HEK293 (cell line): Measurements from ENCODE around the gene CAPN8.

Experiments
- KLF7 ChIP-seq: fragments of 450-650 bp; formaldehyde crosslinking; IDR thresholded peaks from 2 replicates; pipeline ENCODE4 v1.5.1; 2016; ENCODE audit warnings: missing biosample characterization, missing genetic modification characterization, borderline replicate concordance
- MYNN ChIP-seq: fragments of 450-650 bp; formaldehyde crosslinking; IDR thresholded peaks from 2 replicates; pipeline ENCODE4 v1.5.1; 2016; ENCODE audit warnings: missing biosample characterization, missing genetic modification characterization, borderline replicate concordance
- OVOL3 ChIP-seq: fragments of 450-650 bp; formaldehyde crosslinking; IDR thresholded peaks from 2 replicates; pipeline ENCODE4 v1.5.1; 2016; ENCODE audit warnings: missing biosample characterization, missing genetic modification characterization
- ZBTB8A ChIP-seq: fragments of 450-650 bp; formaldehyde crosslinking; IDR thresholded peaks from 2 replicates; pipeline ENCODE4 v1.5.1; 2016; ENCODE audit warnings: missing biosample characterization, missing genetic modification characterization
- ZFP41 ChIP-seq: fragments of 450-650 bp; formaldehyde crosslinking; IDR thresholded peaks from 2 replicates; pipeline ENCODE4 v1.5.1; 2016; ENCODE audit warnings: missing biosample characterization, missing genetic modification characterization, borderline replicate concordance
- ZNF169 ChIP-seq: fragments of 450-650 bp; formaldehyde crosslinking; IDR thresholded peaks from 2 replicates; pipeline ENCODE4 v1.5.1; 2016; ENCODE audit warnings: missing biosample characterization, missing genetic modification characterization
- ZNF174 ChIP-seq: fragments of 450-650 bp; formaldehyde crosslinking; IDR thresholded peaks from 2 replicates; pipeline ENCODE4 v1.5.0; 2017; ENCODE audit warnings: missing biosample characterization, mild to moderate bottlenecking, missing genetic modification characterization
- ZNF175 ChIP-seq: fragments of 450-650 bp; formaldehyde crosslinking; IDR thresholded peaks from 2 replicates; pipeline ENCODE4 v1.5.1; 2016; ENCODE audit warnings: missing biosample characterization, missing genetic modification characterization
- ZNF19 ChIP-seq: fragments of 450-650 bp; formaldehyde crosslinking; IDR thresholded peaks from 2 replicates; pipeline ENCODE4; 2016; ENCODE audit warnings: missing biosample characterization, missing genetic modification characterization, low read depth
- ZNF239 ChIP-seq: fragments of 450-650 bp; formaldehyde crosslinking; IDR thresholded peaks from 2 replicates; pipeline ENCODE4 v1.5.1; 2016; ENCODE audit warnings: missing biosample characterization, missing genetic modification characterization
- ZNF335 ChIP-seq: fragments of 450-650 bp; formaldehyde crosslinking; conservative IDR thresholded peaks from 2 replicates; pipeline ENCODE4 v1.5.1; 2016; ENCODE audit warnings: missing biosample characterization, missing genetic modification characterization
- ZNF366 ChIP-seq: fragments of 450-650 bp; formaldehyde crosslinking; conservative IDR thresholded peaks from 2 replicates; pipeline ENCODE4 v1.5.1; 2016; ENCODE audit warnings: missing biosample characterization, missing genetic modification characterization
- ZNF433 ChIP-seq: fragments of 450-650 bp; formaldehyde crosslinking; IDR thresholded peaks from 2 replicates; pipeline ENCODE4 v1.5.1; 2016; ENCODE audit warnings: missing biosample characterization, missing genetic modification characterization, low read depth
- ZNF514 ChIP-seq: fragments of 450-650 bp; formaldehyde crosslinking; IDR thresholded peaks from 2 replicates; pipeline ENCODE4 v1.5.1; 2016; ENCODE audit warnings: missing biosample characterization, missing genetic modification characterization
- ZNF549 ChIP-seq: fragments of 450-650 bp; IDR thresholded peaks from 2 replicates; pipeline ENCODE4 v1.5.1; 2018; ENCODE audit warnings: missing biosample characterization, missing genetic modification characterization, mild to moderate bottlenecking, inconsistent platforms, moderate library complexity
- ZNF600 ChIP-seq: fragments of 450-650 bp; formaldehyde crosslinking; IDR thresholded peaks from 2 replicates; pipeline ENCODE4 v1.5.1; 2016; ENCODE audit warnings: missing biosample characterization, missing genetic modification characterization
- TF ChIP-seq, protein P1 (sequence below): fragments of 450-650 bp; formaldehyde crosslinking; IDR thresholded peaks from 2 replicates; pipeline ENCODE4 v1.5.1; 2016; ENCODE audit warnings: missing biosample characterization, missing genetic modification characterization
- TF ChIP-seq, protein P2 (sequence below): fragments of 450-650 bp; formaldehyde crosslinking; IDR thresholded peaks from 2 replicates; pipeline ENCODE4 v1.5.1; 2016; ENCODE audit warnings: missing biosample characterization, missing genetic modification characterization
- TF ChIP-seq, protein P3 (sequence below): IDR thresholded peaks from 2 replicates; pipeline ENCODE4 v1.6.1; 2011; ENCODE audit warnings: mild to moderate bottlenecking, low read depth, low read length, borderline replicate concordance
- TF ChIP-seq, protein P4 (sequence below): sonication (generic); formaldehyde crosslinking; IDR thresholded peaks from 2 replicates; pipeline ENCODE4 v1.8.1; 2022; ENCODE audit warnings: mild to moderate bottlenecking, moderate library complexity, missing genetic modification reagents
- TF ChIP-seq, protein P5 (sequence below): fragments of 450-650 bp; formaldehyde crosslinking; IDR thresholded peaks from 2 replicates; pipeline ENCODE4; 2016; ENCODE audit warnings: missing biosample characterization, missing genetic modification characterization
- TF ChIP-seq, protein P6 (sequence below): fragments of 450-650 bp; formaldehyde crosslinking; IDR thresholded peaks from 2 replicates; pipeline ENCODE4 v1.5.1; 2016; ENCODE audit warnings: missing biosample characterization, missing genetic modification characterization
- TF ChIP-seq, protein P7 (sequence below): fragments of 450-650 bp; formaldehyde crosslinking; IDR thresholded peaks from 2 replicates; pipeline ENCODE4 v1.5.1; 2016; ENCODE audit warnings: missing biosample characterization, missing genetic modification characterization
- TF ChIP-seq, protein P8 (sequence below): fragments of 450-650 bp; formaldehyde crosslinking; IDR thresholded peaks from 2 replicates; pipeline ENCODE4 v1.5.1; 2016; ENCODE audit warnings: missing biosample characterization, missing genetic modification characterization
- TF ChIP-seq, protein P9 (sequence below): fragments of 450-650 bp; formaldehyde crosslinking; IDR thresholded peaks from 2 replicates; pipeline ENCODE4 v1.5.1; 2017; ENCODE audit warnings: missing biosample characterization, missing genetic modification characterization

The CAPN8 gene

DNA sequence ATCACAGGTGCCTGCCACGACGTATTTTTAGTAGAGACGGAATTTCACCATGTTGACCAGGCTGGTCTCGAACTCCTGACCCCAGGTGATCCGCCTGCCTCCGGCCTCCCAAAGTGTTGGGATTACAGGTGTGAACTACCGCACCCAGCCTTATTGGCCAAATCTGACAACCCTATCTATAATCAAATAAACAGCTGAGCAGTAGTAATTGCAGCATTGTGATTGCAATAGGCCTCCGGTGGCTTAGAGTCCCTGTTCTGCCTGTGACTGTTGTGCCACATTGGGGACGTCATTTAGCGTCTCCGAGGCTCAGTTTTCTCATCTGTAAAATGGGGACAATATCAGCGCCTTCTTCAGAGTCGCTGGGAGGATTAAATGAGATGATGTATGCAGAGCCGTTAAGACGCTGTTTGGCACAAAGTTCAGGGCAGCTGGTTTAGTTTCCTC is 46.3 kb upstream of the CAPN8 start (continued):
- TF ChIP-seq ZBTB8A (tag by site-specific recombination), result peak; percentile 16; the same call in 1 of the 2 replicates
- TF ChIP-seq ZNF174 (tag by site-specific recombination), result no peak
- no peak for TF ChIP-seq ZNF19 (tag by site-specific recombination)
- peak; percentile 91 for TF ChIP-seq ZNF239
- TF ChIP-seq, protein P1, sequence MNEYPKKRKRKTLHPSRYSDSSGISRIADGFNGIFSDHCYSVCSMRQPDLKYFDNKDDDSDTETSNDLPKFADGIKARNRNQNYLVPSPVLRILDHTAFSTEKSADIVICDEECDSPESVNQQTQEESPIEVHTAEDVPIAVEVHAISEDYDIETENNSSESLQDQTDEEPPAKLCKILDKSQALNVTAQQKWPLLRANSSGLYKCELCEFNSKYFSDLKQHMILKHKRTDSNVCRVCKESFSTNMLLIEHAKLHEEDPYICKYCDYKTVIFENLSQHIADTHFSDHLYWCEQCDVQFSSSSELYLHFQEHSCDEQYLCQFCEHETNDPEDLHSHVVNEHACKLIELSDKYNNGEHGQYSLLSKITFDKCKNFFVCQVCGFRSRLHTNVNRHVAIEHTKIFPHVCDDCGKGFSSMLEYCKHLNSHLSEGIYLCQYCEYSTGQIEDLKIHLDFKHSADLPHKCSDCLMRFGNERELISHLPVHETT (tag by site-specific recombination), result peak; percentile 92
- TF ChIP-seq KLF7 (tag by site-specific recombination), result no peak
- TF ChIP-seq ZNF175 (tag by site-specific recombination), result no peak
- TF ChIP-seq MYNN (tag by site-specific recombination), result no peak
- no peak; the same call in 1 of the 2 replicates for TF ChIP-seq OVOL3 (tag by site-specific recombination)
- TF ChIP-seq, protein P2, sequence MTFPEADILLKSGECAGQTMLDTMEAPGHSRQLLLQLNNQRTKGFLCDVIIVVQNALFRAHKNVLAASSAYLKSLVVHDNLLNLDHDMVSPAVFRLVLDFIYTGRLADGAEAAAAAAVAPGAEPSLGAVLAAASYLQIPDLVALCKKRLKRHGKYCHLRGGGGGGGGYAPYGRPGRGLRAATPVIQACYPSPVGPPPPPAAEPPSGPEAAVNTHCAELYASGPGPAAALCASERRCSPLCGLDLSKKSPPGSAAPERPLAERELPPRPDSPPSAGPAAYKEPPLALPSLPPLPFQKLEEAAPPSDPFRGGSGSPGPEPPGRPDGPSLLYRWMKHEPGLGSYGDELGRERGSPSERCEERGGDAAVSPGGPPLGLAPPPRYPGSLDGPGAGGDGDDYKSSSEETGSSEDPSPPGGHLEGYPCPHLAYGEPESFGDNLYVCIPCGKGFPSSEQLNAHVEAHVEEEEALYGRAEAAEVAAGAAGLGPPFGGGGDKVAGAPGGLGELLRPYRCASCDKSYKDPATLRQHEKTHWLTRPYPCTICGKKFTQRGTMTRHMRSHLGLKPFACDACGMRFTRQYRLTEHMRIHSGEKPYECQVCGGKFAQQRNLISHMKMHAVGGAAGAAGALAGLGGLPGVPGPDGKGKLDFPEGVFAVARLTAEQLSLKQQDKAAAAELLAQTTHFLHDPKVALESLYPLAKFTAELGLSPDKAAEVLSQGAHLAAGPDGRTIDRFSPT (tag by site-specific recombination), result no peak
- TF ChIP-seq ZNF366 (tag by site-specific recombination), result no peak
- no peak for TF ChIP-seq ZNF335
- TF ChIP-seq, protein P3, sequence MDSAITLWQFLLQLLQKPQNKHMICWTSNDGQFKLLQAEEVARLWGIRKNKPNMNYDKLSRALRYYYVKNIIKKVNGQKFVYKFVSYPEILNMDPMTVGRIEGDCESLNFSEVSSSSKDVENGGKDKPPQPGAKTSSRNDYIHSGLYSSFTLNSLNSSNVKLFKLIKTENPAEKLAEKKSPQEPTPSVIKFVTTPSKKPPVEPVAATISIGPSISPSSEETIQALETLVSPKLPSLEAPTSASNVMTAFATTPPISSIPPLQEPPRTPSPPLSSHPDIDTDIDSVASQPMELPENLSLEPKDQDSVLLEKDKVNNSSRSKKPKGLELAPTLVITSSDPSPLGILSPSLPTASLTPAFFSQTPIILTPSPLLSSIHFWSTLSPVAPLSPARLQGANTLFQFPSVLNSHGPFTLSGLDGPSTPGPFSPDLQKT, result no peak
- TF ChIP-seq ZNF433 (tag by site-specific recombination), result no peak
- TF ChIP-seq, protein P4, sequence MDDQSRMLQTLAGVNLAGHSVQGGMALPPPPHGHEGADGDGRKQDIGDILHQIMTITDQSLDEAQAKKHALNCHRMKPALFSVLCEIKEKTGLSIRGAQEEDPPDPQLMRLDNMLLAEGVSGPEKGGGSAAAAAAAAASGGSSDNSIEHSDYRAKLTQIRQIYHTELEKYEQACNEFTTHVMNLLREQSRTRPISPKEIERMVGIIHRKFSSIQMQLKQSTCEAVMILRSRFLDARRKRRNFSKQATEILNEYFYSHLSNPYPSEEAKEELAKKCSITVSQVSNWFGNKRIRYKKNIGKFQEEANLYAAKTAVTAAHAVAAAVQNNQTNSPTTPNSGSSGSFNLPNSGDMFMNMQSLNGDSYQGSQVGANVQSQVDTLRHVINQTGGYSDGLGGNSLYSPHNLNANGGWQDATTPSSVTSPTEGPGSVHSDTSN, result no peak
- TF ChIP-seq ZNF514 (tag by site-specific recombination), result no peak
- TF ChIP-seq, protein P5, sequence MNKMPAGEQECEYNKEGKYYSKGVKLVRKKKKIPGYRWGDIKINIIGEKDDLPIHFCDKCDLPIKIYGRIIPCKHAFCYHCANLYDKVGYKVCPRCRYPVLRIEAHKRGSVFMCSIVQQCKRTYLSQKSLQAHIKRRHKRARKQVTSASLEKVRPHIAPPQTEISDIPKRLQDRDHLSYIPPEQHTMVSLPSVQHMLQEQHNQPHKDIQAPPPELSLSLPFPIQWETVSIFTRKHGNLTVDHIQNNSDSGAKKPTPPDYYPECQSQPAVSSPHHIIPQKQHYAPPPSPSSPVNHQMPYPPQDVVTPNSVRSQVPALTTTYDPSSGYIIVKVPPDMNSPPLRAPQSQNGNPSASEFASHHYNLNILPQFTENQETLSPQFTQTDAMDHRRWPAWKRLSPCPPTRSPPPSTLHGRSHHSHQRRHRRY (tag by site-specific recombination), result no peak
- TF ChIP-seq, protein P6, sequence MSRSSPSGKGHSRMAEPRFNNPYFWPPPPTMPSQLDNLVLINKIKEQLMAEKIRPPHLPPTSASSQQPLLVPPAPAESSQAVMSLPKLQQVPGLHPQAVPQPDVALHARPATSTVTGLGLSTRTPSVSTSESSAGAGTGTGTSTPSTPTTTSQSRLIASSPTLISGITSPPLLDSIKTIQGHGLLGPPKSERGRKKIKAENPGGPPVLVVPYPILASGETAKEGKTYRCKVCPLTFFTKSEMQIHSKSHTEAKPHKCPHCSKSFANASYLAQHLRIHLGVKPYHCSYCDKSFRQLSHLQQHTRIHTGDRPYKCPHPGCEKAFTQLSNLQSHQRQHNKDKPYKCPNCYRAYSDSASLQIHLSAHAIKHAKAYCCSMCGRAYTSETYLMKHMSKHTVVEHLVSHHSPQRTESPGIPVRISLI (tag by site-specific recombination), result no peak
- TF ChIP-seq, protein P7, sequence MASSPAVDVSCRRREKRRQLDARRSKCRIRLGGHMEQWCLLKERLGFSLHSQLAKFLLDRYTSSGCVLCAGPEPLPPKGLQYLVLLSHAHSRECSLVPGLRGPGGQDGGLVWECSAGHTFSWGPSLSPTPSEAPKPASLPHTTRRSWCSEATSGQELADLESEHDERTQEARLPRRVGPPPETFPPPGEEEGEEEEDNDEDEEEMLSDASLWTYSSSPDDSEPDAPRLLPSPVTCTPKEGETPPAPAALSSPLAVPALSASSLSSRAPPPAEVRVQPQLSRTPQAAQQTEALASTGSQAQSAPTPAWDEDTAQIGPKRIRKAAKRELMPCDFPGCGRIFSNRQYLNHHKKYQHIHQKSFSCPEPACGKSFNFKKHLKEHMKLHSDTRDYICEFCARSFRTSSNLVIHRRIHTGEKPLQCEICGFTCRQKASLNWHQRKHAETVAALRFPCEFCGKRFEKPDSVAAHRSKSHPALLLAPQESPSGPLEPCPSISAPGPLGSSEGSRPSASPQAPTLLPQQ, result no peak; the same call in 1 of the 2 replicates
- TF ChIP-seq ZNF600 (tag by site-specific recombination), result no peak
- TF ChIP-seq, protein P8, sequence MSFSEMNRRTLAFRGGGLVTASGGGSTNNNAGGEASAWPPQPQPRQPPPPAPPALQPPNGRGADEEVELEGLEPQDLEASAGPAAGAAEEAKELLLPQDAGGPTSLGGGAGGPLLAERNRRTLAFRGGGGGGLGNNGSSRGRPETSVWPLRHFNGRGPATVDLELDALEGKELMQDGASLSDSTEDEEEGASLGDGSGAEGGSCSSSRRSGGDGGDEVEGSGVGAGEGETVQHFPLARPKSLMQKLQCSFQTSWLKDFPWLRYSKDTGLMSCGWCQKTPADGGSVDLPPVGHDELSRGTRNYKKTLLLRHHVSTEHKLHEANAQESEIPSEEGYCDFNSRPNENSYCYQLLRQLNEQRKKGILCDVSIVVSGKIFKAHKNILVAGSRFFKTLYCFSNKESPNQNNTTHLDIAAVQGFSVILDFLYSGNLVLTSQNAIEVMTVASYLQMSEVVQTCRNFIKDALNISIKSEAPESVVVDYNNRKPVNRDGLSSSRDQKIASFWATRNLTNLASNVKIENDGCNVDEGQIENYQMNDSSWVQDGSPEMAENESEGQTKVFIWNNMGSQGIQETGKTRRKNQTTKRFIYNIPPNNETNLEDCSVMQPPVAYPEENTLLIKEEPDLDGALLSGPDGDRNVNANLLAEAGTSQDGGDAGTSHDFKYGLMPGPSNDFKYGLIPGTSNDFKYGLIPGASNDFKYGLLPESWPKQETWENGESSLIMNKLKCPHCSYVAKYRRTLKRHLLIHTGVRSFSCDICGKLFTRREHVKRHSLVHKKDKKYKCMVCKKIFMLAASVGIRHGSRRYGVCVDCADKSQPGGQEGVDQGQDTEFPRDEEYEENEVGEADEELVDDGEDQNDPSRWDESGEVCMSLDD, result no peak
- TF ChIP-seq ZNF169 (tag by site-specific recombination), result no peak
- TF ChIP-seq, protein P9, sequence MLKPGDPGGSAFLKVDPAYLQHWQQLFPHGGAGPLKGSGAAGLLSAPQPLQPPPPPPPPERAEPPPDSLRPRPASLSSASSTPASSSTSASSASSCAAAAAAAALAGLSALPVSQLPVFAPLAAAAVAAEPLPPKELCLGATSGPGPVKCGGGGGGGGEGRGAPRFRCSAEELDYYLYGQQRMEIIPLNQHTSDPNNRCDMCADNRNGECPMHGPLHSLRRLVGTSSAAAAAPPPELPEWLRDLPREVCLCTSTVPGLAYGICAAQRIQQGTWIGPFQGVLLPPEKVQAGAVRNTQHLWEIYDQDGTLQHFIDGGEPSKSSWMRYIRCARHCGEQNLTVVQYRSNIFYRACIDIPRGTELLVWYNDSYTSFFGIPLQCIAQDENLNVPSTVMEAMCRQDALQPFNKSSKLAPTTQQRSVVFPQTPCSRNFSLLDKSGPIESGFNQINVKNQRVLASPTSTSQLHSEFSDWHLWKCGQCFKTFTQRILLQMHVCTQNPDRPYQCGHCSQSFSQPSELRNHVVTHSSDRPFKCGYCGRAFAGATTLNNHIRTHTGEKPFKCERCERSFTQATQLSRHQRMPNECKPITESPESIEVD (tag by site-specific recombination), result no peak
- no peak for TF ChIP-seq ZFP41 (tag by site-specific recombination)
- TF ChIP-seq ZNF549 (tag by site-specific recombination), result no peak
